ENCODE measurements around the gene PIK3R2.

Gene PIK3R2

GRCh38 chr19:18126097-18126496 lies 26.9 kb upstream of the PIK3R2 start:
- peak; percentile 43 for DNase-seq

DNA sequence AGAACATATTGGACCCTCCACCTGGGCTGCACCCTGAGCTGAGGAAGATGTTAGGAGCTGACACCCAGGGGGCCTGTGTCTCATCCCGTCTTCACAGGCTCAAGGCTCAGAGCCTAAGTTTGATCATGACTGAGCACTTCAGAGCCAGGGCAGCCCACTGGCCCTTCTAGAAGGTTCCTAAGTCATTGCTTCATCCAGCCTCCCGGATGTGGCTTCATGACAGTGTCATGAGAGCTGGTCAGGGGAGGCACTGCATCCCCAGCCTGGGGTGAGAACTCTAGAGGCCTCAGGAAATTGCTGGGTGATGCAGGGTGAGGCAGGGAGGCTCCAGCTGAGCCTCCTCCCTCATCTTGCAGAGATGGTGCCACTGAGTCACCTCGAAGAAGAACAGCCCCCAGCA lies 24.9 kb upstream of the PIK3R2 start:
- DNase-seq, result peak; percentile 60

- DNase-seq, result no peak
Observed at GRCh38 chr19:18128805-18129204, 24.2 kb upstream of the PIK3R2 start.

DNA sequence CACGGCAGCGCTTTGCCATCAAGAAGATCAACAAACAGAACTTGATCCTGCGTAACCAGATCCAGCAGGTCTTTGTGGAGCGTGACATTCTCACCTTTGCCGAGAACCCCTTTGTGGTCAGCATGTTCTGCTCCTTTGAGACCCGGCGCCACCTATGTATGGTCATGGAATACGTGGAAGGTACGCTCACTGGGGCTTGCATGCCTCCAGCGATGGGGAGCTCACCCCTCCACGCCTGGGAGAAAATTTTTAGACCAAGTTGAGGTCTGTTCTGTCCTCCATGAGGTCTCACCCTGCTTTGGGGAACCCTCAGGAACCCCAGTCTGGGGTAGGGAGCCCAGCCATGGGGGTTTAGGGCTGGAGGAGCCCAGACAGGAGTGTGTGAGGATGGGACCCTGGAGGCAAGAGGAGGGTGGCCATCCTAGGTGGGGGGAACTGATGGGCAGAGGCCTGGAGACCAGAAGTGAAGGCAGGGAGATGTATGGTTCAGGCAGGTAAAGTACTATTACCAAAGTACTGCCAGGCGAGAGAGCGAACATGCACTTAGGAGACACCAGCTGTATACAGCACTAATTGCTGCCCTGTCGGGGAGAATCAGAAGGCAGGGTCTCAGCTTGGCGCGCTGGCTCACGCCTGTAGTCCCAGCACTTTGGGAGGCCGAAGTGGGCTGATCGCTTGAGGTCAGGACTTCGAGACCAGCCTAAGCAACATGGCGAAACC lies 22.3 kb upstream of the PIK3R2 start:
- no peak for DNase-seq

GRCh38 chr19:18131841-18132596 lies 20.9 kb upstream of the PIK3R2 start:
- DNase-seq, result no peak

DNA sequence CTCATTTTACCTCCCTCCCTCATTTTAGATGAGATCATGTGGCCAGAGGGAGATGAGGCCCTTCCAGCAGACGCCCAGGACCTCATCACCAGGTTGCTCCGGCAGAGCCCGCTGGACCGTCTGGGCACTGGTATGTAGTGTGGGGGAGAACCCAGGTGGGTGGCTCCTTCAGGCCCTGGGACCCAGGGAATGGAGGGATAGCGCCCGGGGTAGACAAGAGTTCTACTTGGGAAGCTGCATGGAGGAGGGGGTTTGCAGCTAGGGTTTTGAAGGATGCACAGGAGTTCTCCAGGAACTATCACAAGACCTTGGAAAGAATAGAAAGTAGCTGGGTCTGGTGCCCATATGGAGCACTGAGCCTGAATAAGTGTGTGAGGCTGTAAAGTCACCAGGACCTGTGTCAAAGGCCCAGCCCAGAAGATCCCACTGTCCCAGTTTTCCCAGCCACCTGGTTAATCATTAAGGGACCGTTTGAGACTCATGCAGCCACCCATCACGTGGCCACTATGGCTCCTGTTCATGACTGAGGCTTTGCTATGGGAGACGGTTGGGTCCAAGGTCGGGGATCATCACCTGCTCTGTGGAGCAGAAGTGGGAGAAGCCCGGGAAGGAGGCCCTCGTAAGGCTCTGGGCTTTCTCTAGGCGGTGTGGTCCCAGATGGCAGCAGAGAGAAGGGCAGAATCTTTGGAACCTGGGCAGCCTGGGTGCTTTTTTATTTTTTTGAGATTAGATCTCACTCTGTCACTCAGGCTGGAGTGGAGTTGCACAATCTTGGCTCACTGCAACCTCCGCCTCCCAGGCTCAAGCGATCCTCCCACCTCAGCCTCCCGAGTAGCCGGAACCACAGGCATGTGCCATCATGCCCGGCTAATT lies 17.0 kb upstream of the PIK3R2 start:
- DNase-seq, result no peak

GRCh38 chr19:18137242-18137641 lies 15.7 kb upstream of the PIK3R2 start:
- no peak for DNase-seq

- peak; percentile 25 for DNase-seq
Observed at GRCh38 chr19:18137657-18138339, 15.2 kb upstream of the PIK3R2 start.

GRCh38 chr19:18140473-18140872 lies 12.5 kb upstream of the PIK3R2 start:
- DNase-seq, result no peak

DNA sequence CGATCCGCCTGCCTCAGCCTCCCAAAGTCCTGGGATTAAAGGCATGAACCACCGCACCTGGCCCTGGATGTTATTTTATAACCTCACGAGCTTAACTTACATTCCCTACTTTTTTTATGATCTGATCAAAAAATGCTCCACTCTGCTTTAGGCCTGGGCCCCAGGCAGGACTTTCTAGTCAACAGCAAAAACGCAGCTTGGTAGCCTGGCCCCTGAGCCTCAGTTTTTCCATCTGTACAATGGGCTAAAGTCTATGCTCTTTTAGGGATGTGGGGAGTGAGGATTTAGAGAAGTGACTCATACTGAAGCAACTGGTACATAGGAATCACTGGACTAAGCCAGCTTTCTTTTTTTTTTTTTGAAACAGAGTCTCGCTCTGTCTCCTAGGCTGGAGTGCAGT lies 11.9 kb upstream of the PIK3R2 start:
- DNase-seq, result peak; percentile 37

DNA sequence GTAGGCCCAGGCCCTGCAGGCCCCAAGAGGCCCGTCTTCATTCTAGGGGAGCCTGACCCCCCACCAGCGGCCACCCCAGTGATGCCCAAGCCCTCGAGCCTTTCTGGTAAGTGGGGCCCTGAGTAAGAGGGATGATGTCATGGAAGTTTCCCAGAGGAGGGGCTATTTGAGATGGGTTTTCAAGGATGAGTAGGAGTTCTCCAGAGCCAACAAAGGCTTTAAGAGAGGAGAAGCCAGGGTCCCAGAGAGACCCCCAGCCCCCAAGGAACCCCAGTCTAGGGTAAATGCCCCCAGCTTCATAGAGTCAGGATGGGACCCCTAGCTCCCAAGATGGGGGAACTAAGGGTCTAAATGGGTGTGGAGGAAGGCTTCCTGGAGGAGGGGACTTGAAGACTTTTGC lies 9.1 kb upstream of the PIK3R2 start:
- DNase-seq, result no peak

DNA sequence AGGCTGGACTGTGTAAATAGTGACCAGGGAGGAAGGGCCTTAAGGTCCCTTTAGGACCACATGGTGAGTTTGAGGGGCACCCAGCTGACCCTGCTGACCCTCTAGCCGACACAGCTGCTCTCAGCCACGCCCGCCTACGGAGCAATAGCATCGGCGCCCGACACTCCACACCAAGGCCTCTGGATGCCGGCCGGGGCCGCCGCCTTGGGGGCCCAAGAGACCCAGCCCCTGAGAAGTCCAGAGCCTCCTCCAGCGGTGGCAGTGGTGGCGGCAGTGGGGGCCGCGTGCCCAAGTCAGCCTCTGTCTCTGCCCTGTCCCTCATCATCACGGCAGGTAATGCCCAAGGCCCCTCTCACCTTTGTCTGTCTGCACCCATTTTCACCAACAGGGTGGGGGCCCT lies 8.6 kb upstream of the PIK3R2 start:
- DNase-seq, result no peak

DNA sequence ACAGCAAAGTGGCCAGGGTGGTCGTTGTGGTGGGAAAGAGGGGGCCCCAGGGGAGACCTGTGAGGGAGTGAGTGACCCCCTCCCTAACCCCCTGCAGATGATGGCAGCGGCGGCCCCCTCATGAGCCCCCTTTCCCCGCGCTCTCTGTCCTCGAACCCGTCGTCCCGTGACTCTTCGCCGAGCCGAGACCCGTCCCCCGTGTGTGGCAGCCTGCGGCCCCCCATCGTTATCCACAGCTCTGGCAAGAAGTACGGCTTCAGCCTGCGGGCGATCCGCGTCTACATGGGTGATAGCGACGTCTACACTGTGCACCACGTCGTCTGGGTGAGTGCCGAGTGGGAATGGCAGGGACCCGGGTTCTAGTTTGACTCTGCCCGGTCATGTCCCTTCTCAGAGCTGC lies 8.1 kb upstream of the PIK3R2 start:
- no peak for DNase-seq

- no peak for DNase-seq
Observed at GRCh38 chr19:18145391-18145999, 7.5 kb upstream of the PIK3R2 start.

DNA sequence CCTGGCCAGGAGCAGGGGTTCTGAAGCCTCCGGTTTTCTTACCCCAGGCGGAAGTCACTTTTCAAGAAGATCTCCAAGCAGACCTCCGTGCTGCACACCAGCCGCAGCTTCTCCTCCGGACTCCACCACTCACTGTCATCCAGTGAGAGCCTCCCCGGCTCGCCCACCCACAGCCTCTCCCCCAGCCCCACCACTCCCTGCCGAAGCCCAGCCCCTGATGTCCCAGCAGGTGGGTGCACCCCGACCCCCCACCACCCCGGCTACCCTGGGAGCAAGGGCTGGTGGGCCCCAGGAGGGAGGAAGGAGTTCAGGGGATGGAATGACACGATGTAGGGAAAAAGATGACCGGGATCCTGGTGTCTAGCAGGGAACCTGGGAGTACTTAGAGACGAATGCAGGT lies 5.6 kb upstream of the PIK3R2 start:
- no peak for DNase-seq

- no peak for DNase-seq
Observed at GRCh38 chr19:18149596-18149975, 3.4 kb upstream of the PIK3R2 start.

DNA sequence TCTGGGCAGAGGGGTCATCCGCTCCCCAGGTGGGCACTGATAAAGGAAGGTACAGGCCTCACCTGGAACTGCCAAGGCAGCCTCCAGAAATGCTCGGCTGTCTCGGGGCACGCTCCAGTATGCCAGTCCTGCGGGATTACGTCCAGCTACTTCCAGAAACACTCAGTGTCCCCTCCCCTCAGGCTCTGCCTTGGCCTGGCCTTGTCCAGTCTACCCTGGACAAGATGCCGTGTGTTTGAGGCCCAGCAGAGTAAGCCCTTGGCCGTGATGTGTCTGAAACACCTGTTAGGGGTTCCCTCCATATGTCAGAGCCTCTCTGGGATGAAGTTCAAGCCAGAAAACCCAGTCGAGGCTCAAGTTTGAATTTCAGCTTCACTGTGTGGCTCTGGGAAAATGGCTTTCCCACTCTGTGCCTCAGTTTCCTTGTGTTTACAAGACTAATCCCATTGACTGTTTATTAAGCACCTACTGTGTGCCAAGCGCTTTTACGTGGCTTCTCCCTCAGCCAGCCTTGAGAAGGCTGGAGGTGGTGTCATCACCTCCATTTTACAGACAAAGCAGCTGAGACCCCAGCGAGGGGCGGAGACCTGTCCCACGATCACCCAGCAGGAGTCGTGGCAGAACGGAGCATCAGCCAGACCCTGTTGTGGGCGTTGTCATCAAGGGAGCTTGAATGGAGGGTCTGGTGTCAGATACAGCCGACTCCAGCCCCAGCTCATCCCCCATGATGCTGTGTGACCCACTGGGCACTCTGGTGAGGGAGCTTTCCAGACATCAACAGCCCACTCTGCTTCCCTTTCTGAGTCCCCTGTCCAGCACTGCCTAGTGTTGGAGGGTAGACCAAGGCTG lies 2.0 kb upstream of the PIK3R2 start:
- DNase-seq, result no peak

DNA sequence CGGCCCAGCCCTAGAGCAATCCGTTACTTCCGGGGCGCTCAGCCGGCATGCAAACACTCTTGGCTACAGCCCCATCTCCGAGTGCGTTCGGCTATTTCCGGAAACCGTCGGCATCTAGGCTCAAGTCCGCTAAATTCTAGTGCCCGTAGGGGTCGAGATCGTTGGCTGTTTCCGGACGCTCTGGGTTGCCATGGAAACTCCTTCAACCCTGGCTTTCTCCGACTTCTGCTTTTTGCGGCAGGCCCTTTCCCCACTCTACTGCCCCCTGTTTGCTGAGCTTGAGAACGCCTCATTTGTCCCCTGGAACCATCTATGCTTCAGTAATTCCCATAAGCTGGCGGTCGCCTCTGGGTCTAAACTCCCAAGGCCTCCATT lies 534 bp upstream of the PIK3R2 start:
- DNase-seq, result peak; percentile 100

DNA sequence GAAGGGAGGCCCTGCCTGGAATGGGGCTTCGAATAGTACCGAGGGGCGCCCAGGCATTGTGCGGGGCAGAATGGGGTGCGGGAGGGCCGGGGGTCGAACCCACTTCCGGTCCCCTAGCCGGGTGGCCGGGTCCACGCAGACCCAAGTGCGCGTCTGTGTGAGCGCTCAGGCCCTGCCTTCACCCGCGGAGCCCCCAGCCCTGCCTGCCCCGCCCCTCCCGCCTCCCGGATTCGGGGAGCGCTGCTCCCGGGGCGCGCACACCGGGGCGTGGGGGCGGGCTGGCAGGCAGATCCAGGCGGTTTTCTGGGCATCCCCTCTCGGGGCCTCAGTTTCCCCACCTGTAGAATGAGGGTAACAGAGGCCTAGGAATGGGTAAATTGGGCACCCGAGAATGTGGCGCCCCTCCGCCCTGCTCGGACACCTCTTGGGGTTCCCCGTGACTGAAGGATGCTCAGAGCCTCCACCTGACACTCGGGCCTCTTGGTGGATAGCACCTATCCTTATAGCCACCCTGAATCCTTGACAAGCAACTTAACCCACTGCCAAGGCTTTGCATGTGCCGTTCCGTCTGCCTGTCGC lies 682 bp downstream of the PIK3R2 start:
- no peak for DNase-seq

GRCh38 chr19:18155095-18156087 lies 2.4 kb downstream of the PIK3R2 start:
- DNase-seq, result no peak
